RKO (cell line): Measurements from ENCODE around the gene GPX8.

Experiments used
- DNase-seq: peaks from one replicate; pipeline ENCODE4 v3.0.0-alpha.2; 2016; ENCODE audit warnings: low spot score

GPX8 gene

DNA sequence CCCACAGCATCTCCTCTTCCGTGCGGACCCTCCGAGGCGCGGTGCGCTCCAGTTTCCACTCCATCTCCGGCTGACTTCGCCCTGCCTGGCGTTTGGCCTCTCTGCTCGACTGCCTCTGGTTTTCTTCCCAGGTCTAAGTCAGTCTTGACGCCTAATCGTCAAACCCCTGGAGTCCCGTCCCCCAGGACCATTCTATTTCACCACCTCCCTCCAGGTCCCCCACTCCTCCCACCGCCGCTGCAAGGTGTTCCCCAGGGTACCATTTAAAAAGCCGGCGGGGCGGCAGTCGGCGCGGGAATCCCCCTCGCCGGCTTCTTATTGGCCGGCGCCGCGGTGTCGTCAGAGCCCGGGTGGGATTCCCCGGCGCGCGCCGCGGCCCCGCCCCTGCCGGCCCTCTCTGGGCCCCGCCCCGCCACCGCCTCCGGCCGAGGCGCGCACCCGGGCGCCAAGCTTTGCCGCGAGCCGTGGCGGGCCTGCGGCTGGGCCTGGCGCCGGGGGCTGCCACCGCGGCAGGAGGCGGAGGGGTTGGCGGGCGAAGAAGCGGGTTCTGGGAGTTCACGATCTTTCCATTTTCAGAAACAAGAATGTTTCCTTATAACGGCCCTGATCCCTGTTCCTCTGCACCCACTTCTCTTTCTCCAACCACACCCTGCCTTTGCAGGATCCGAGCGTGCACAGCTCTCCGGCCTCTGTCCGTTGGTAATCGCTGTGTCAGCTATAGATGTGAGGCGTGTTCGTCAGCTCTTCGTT is 13.1 kb downstream of the GPX8 start, which contains the start of gene CDC20B:
TSS of gene CDC20B (minus strand) at position 241 of the 750 bp plus-strand sequence. CDS start at position 64, 177 bp downstream.
- DNase-seq, result peak; percentile 85

DNA sequence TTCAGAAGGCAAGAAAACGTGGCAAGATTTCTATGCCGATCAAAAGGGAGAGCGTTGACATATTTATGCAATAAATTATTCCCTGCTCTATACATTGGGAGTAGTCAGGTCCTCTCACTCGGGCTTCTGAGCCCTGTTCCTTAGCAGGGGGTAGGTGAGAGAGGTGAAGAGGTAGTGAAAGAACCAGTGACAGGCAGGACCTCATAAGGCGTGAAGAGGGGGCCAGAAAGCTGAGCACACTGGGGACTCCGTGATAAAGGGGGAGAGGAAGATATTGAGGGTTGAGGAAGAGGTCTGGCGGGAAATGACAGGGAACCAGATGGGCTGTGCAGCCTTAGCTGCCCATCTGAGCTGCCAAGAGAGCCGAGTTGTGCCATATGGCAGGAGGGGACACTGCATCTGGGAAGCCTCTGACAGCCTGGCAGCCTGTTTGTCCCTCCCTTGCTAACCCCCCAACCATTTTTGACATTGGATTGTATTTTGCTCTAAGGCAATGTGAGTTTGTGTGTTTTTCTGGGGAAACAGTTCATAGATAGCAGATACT is 13.8 kb downstream of the GPX8 start:
- DNase-seq, result peak; percentile 30

DNA sequence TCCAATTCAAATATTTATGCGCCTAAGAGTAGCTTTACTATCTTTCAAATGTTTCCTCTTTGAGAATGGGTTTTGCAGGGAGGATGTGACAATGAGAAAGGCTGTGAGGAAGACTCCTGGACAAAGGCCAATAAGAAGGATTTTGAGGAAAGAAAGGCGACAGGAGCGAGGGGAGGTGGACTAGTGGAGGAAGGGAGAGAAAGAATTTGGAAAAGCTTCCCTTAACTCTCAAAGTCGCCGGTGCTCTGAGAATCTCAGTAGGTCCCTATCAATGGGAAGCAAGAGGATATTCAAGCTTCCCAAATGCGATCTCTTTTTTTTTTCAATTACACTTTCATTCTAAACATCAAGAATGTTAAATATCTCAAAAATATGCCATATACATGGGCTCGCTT is 15.8 kb downstream of the GPX8 start:
- DNase-seq, result peak; percentile 22

DNA sequence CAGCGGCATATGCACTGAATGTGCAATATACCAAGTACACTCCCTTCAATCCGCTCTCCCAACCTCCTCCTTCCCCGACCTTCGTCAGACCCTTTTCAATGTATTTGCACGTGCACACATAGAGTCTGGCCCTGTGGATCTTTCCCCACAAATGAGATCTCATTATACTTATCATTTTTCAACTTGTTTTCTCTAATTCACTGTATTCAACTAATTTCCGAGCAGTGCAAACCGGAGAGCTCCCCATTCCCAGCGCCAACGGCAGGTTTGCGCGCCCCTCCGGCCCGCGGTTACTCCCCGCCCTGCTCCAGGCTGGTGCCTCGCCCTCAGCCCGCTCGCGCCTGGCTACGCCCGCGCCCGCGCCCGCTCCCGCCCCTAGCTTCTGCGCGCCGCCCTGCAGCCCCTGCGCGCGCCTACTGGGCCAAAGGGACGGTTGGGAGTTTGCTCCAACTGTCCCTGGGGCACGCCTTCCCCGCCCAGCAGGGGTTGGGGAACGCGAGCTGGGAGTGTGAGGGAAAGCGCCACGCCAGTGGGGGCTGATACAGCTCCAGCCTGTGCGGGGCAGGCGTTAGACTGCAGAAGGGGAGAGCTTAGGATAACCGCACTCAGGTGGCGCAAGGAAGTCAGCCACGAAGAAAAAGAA is 16.3 kb downstream of the GPX8 start:
- peak; percentile 86 for DNase-seq

DNA sequence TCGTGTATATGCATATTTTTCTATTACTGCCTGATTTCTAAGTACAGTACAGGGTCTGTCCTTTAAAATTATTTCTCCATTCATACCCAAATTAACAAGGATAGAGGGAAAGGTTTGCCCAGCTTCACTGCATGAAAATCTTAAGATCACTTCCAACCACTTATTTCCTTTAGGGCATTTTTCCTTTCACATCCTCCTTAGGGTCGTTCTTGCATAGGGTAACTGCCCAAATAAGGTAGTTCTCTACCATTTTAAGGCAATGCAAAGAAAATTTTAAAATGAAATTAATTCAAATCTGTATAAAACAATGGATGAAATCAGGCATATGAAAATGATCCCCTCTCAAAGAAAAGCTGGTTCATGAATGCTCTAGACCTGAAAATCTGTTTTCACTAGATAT is 17.1 kb downstream of the GPX8 start:
- no peak for DNase-seq

DNA sequence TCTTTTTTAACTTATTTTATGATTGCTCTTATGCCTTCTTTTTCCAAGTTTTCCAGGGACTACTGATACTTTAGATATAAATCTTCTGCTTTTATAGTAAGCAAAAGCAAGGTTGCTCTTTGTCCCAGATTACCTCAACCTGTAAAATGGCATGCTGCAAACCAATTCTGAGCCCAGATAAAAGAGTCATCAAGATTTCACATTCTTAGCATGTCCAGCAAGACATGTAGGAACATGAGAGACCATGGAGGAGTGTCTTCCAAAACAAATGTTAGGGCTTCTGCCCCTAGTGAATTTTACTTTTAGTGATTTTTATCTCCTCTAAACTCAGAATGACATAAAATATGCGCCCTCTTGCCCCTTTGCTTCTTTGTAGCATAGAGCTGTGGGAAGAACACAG is 20.0 kb downstream of the GPX8 start:
- no peak for DNase-seq

DNA sequence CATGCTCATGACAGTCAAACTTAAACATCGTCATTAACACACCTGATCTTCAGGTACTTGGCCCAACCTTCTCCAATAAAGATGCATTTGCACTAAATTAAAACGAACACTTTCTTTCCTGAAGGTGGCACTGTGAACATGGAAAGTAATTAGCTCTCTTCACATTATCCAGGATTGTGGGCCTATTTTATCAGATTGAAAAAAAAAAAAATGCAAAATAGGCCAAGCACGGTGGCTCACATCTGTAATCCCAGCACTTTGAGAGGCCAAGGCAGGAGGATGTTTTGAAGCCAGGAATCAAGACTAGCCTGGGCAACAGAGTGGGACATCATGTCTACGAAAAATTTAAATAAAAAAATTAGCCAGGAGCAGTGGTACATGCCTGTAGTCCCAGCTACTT is 27.4 kb downstream of the GPX8 start:
- DNase-seq, result peak; percentile 65

DNA sequence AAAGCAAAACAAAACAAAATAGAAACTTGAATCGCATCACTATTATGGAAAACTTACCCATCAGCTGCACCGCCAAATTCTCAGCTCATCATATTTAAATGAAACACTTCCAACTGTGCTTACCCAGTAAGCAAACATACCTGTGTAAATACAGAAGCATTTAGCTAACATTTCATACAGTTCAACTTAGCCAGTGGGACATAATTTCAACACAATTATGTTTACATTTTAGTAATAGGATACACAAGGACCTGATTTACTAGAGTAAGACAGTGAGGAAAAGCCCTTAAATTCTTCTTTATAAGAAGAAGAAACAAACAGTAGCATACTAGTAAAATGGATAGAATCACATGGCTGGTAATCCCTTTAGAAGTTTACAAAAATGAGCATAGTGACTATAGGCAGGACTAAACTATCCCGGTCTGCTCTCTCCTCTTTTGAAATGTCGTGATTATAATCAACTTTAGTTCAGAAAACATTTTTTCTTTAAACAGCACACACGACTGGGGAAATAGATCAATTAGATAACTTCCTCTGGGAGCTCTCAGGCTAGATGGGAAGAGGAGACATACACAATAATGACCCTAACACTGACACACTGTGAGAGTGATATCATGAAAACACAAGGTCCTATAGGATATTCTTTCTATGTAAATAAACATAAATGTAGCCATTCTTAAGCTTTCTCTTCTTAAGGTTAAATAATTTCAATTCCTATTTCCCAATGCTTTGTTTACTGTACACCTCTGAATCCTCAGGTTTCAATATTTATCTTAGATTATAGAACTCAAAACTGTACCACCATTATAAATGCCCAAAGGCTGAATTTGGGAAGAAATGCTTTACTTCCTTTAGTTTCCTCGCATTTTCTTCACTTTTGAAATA is 28.9 kb downstream of the GPX8 start:
- no peak for DNase-seq

DNA sequence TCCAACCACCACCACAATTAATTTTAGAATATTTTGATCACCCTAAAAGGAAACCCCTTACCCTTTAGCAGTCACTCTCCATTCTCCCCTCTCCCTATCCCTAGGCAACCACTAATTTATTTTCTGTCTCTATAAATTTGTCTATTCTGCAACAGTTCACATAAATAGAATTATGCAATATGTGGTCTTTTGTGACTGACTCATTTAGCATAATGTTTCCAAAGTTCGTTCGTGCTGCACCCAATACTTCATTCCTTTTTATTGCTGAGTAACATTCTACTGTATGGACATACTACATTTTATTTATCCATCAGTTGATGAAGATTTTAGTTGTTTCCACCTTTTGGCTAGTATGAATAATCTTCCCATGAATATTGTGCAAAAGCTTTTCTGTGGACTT is 31.2 kb downstream of the GPX8 start:
- no peak for DNase-seq

DNA sequence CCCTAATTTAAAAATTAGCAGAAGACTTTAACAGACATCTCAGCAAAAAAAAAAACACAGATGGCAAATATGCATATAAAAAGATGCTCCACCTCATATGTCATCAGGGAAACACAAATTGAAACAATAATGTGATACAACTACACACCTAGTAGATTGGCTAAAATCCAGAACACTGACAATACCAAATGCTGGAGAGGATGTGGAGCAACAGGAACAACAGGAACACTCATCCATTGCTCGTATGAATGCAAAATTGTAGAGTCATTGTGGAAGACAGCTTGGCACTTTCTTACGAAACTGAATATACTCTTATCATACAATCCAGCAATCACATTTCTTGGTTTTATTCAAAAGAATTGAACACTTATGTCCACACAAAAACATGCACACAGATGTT is 45.0 kb downstream of the GPX8 start:
- DNase-seq, result no peak

DNA sequence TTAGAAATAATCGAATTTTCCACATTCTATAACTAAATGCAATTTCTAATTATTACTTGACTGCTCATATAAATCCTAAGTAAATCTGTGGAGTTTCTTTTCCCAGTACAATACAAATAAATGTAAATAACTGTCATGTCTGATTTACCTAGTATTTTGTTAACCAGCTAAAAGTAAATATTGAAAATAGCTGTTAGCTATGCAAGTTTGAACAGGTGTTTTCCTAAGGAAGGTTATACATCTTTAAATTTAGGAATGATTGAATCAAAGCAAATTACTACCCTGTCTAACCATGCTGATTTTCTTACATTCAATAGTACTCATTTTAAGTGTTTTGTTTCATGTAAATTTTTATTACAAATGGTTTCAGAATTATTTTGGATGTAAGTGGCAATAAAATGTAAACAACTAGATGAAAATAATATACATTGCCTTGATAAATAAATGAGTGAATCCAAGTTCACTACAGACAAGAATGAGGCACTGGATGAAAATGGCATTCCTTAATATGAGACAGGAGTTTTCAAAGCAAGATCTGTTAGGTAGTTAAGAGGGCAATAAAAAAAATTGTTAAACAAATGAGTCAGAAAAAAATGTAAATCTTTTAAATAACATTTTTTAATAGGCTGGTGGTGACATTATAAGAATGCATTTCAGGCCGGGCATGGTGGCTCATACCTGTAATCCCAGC is 51.4 kb downstream of the GPX8 start:
- DNase-seq, result no peak
